ENCODE measurements around the gene ARHGEF4.

Gene ARHGEF4

DNA sequence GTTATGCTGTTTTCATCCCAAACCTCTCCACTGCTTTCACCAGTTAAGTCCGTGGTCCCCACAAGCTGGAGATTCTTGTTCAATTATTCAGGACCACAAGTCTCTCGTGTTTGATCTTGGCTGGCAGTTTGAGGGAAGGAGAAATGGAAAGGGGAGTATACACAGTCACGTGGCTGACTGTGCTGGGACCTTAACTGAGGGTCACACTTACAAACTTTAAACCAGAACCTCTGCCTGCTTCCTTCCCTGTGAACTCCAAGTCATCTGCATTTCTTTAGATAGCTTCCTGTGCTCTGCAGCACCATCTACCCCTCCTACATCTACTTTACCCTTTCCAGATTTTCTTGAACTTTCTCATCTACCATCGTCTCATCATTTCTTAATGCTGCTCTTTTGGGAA, 91.7 kb downstream of the ARHGEF4 start:
- no peak for DNase-seq

DNA sequence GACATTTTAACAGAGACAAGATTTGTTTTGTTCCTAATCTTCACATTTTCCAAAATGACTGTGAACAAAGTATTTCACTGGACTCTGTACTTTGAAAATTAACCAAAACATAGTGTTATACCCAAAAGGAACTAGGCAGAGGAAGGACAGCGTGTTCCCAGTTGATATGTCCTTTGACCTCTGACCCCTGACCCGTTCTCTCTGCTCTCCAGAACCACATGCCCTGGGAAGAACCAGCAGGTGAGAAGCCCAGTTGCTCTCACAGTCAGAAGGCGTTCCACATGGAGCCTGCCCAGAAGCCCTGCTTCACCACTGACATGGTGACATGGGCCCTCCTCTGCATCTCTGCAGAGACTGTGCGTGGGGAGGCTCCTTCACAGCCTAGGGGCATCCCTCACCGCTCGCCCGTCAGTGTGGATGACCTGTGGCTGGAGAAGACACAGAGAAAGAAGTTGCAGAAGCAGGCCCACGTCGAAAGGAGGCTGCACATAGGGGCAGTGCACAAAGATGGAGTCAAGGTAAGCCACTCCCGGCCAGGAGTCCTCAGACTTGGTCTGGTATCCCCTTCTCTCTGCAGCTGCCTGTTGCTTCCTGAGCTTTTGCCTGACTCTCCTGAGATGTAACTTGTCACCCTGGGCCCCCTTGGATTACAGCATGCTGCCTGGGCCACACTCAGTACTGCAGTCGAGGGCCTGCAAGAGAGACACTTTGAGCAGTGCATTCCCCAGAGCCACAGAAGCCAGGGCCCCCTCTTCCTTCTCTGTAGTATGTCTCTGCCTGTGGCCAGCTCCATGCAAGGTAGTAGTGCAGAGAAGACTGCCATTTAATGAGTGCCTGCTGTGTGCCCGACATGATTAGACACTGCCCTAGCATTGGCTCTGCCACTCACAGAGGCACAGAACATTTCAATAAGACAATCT, 94.3 kb downstream of the ARHGEF4 start:
- DNase-seq: no peak

DNA sequence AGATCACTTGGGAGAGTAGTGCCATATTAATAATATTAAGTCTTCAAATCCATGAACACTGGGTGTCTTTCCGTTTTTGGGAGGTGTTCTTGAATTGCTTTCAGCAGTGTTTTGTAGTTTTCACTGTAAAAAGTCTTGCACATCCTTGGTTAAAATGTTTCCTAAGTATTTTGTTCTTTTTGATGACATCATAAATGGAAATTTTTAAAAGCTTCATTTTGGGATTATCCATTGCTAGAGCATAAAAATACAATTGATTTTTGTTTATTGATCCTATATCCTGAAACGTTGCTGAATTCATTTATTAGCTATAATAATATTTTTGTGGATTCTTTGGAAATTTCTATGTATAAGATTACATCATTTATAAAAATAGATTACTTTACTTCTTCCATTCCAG, 96.8 kb downstream of the ARHGEF4 start:
- DNase-seq: no peak

DNA sequence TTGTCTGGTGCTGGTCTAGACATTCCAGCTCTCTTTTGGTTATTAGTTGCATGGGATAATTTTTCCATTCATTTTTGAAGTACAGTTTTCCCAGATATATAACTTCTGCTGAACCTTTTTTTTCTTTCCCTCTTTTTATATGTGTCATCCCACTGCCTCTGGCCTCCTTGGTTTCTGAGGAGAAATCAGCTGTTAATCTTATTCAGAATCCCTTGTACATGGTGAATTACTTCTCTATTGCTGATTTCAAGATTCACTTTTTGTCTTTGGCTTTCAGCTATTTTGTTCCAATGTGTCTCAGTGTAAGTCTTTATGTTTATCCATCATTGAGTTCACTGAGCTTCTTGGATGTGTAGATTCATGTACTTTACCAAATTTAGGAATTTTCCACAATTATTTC, 99.7 kb downstream of the ARHGEF4 start:
- DNase-seq: no peak

DNA sequence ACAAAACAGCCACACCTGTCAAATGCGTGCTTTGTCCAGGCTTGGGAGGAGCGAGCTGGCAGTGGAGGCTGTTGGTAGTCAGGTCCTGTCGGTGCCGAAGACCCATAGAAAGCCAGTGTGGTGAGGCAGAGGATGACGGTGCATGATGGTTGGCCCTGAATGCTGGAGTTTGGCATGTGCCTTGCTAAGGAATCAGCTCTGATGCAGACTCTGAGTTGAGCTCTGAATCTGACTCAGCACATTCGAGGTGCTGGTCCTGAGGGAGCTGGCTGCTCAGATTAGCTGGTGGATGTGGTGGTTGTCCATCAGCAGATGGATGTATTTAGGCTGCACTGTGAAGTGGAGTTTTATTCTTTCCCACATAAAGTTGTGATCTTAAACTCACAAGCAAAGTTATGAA, 111.3 kb downstream of the ARHGEF4 start:
- DNase-seq: no peak

DNA sequence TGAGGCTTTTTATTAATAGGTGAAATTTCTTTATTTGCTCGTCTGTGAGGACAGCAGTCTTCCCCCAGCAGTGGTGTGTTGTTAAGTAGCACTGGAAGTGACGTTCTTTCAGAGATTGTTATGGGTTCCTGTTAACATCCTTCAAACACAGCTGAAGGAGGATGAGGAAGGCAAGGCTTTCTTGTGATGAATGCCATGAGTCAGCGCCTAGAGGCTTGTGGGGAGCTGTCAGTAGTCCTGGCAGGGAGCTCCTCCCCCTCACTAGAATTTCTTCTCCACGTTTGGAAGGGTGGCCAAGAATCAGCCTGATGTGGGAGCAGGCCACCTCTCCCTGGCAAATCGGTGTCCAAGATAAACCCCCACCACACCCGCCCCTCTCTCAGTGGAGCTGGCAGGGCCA, 113.2 kb downstream of the ARHGEF4 start:
- DNase-seq: no peak

DNA sequence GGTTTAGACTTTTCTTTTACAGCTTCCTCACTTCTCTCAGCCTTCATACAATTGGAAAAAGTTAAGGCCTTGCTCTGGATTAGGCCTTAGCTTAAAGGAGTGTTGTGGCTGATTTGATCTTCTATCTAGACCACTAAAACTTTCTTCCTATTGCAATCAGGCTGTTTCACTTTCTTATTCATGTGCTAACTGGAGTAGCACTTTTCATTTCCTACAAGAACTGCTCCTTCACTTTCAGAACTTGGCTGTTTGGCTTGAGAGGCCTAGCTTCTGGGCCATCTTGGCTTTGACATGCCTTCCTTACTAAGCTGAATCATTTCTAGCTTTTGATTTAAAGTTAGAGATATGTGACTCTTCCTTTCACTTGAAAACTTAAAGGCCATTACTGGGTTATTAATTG, 114.3 kb downstream of the ARHGEF4 start:
- no peak for DNase-seq

DNA sequence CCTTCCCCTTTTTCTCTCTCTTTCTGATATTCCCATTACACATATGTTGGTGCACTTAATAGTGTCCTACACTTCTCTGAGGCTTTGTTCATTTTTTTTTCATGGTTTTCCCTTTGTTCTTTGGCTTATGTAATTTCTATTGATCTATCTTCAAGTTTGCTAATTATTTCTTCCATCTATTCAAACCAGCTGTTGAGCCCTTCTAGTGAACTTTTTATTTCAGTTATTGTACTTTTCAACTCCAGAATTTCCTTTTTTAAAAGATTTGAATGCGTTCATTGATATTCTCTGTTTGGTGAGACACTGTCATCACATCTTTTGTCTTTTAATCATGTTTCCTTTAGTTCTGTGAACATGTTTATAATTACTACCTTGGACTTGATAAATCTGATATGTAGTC, 118.2 kb downstream of the ARHGEF4 start:
- no peak for DNase-seq

DNA sequence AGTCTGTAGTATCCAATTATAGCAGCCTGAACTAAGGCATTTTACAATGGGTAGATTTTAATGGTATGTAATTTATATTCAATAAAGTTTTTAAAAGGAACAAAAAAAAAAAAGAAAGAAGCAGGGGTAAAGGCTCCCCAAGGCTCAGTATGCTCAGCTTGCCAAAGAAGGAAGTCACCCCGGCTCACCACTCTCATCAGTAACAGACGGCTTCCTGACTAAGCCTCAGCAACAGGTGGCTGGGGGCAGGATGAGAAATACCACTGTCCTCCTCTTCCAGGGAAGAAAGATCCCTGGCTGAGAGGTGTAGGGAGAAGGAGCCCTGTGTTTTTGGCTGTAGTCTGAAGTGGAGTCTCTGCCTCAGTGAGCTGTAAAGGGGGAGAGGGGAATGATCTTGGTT, 121.2 kb downstream of the ARHGEF4 start:
- no peak for DNase-seq

DNA sequence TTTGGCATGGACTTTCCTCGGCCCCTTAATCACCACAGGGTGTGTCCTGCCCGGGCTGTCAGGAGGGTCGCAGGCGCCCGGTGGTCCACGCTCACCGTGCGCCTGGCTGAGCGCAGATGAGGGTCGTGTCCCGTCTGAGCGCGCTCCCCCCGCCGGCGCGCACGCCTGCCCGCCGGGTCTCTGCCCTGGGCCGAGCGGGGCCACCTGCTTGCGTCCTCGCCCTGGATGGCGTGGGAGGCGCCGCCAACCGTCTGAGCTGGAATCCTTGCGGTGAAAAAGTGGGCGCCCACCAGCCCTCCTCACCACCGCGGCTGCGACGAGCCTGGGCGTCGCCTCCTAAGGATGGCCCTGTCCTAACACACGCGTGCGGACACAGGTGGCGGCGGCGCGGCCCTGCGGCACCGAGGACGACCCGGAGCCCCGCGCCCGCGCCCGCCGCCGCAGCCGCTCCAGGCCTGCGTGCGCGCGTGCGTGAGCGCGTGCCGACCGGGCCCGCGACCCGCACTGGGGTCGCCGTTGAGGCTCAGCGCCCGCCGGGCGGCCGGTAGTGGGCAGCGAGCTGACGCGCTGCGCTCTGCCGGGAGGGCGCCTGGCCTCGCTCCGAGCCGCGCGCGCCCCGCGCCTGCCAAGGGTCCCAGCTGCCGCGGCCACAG, 126.6 kb downstream of the ARHGEF4 start:
- no peak for DNase-seq

DNA sequence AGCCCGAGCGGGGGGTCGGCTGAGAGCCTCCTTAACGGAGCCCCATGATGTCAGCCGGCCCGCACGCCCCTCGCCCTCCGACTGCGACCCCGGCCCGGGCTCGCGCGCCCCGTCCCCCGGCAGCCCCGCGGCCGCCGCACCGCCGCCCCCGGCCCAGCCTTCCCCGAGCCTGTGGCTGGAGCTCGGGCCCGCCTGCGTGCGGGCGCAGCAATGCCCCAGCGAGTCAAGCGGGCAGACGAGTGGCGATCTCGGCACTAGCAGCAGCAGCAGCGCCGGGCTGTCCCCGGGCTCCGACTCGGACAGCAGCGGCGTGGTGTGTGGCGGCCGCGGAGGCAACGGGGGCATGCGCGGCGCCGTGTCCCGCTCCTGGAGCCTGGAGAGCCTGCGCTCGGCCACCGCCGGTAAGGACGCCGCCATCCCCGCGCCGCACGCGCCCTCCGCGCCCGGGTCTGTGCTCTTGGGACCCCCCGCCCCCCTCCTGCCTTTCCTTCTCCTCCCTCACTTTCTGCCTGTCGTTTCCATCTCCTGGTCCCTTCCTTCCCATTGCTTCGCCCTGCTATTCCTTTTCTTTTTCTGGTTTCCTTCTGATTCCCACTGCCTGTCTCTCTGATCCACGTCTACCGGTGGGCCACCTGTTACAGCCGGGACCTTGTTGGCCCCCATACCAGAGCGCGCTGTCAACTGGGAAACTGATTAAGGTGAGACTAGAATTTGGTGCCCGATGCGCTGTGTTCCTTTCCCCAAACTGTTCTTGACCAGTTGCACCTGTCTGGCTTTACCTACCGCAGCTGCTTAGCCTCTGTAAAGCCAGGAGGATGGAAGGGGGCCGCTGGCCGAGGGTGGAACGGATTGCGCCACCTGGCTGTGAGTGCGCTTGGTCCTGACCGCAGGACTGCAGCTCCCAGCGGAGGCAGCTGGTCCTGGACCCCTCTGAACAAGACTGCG, 127.4 kb downstream of the ARHGEF4 start:
- peak; percentile 59 for DNase-seq

DNA sequence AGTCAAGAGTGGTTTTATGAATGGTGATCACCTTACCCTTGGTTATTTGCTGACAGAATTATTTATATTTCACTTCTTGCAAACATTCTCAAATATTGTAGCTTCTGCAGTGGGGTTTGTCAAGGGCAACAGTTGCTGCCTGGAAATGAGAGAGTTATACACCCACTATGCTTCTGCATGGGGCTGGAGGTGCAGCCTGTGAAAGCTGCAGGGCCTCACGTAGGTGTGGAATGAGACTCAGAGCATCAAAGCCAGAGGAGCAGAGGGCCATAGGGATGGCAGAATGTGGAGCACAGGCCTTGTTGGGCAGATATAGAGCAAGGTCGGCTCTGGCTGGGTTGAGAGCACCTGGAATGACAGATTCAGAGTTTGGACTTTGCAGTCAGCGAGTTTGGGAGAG, 128.2 kb downstream of the ARHGEF4 start:
- no peak for DNase-seq

DNA sequence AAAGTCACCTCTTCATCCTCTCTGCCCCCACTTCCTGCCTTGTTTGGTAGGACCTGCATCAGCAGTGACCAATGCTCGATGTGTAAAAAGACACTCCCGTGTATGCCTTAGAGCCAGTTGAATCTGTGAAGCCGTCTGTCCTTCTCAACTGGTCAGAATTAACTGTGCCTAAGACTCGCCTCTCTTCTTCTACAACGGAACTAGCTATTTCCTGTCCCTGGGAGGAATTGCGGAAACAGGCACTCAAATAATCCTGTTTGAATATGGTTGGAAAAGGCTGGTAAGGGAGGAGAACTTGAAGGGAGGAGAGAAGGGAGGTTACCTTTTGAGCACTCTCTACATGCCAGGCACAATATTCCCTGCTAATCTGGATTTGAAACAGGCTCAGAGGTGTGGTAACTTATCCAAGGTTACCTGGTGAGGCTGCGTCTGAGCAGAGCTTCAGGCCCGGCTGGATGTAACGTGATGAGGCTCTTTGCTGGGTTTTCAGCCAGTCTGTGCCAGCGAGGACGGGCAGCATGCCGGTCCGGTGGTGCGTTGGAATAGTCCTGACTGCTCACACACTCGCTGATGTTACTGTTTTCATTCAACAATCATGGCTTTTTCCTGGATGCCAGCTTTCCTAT, 129.5 kb downstream of the ARHGEF4 start:
- DNase-seq: no peak

DNA sequence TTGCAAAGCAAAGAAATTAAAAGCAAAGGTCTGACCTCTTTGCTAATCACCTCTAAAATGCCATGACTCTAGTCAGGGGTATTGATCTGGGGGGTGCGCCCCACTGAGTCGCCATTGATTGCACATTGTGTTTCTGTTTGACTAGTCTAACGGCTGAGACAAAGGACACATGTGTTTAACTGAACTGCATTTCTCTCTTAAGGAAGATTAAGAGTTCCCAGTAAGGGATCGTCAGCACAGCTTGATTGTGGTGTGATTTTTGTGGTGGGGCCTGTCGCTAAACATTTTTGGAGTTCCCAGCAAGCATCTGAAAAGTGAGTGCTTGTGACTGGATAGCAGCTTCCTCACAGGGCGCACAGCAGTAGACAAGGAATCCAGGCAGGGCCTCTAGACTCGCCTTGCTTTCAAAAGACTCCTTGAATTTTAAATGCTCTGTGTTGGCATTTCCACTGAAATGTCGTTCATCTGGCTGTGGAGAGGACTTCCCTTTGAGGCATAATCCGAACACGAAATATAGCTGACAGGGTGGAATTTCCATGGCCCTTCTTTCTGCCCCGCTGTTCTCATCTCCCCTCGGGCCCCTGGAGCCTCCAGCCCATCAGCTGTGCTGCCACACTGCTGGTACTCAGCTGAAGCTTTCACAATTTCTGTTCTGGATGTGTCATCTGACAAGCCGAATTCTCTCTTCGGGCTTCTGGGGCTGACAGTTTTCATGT, 130.2 kb downstream of the ARHGEF4 start:
- no peak for DNase-seq

DNA sequence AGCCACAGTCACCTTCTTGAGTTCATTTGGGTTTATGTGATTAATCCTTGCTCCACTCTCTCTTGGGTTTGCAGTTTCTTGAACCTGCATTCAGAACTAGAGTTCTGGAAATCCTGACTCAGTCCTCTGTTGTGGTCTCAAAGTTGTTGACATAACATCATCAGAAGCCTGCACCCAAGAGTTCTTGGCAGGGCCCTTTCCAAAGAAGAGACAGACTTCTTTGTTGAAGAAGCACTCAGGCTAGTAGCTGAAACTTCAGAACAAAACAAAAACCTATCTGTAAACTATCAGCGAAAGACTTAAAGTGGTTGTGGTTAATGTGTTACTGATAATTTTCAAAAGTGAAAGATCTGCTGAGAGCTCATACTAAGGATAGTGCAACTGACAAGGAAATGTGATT, 135.7 kb downstream of the ARHGEF4 start:
- DNase-seq: no peak

DNA sequence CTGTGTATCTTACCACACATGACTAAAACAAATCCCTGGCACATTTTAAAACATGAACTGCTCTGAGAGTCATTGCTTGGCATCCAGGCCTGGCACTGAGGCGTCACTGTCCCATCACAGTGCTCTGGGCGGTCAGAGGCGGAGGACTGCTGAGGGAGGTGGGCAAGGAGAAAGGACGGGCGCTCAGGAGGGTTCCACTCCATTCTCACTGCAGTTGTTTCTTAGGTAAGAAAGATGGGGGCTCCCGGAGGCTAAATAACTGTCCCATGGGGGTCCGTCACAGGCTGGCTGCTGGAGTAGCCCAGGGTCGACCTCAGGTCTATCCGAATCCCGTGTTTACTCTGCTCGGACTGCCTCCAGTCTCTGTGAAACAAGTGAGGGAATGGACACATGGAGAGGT, 139.0 kb downstream of the ARHGEF4 start:
- no peak for DNase-seq

DNA sequence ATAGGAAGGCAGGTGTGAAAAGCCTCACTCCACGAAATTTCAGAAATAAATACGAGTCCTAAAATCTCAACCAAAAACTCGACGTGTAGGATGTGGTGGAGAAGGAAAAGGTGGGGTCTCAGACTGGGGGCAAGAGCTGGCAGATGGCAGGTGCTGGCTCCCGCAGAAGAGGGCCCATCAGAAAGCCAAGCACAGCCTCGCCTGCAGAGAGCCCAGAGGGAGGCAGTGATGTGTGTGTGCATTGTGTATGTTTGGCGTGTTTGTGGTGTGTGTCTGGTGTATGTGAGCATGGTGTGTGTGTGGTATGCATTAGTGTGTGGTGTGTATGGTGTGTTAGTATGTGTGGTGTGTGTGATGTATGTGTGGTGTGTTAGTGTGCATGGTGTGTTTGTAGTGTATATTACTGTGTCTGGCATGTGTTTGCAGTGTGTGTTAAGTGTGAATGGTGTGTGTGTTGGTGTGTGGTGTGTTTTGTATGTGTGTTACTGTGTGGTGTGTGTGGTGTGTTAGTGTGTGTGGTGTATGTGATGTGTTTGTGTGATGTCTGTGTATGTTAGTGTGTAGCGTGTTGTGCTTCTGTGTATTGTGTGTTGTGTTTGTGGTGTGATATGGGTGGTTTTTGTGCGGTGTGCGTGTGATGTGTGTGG, 140.0 kb downstream of the ARHGEF4 start:
- DNase-seq: no peak

DNA sequence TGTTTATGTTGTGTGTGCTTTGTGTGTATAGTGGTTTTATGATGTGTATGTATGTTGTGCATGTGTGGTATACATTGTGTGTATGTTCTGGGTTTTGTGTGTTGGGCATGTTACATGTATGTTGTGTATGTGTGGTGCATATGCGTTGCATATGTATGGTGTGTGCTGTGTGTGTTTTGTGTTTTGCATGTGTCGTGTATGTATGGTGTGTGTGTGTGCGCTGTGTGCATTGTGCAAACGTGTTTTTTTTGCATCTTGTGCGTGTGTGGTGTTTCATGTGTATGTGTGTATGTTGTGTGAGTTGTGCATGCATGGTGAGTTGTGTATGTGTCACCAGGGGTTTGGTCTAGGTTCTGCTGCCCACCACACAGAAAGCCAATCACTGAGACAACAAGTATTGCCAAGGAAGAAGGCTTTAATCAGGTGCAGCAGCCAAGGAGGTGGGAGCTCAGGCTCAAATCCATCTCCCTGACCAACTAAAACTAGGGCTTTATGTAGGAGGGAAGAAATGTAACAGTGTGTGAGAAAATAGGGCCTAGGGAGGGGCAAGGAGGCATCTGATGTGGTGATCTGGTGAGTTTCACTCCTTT, 140.8 kb downstream of the ARHGEF4 start:
- no peak for DNase-seq

DNA sequence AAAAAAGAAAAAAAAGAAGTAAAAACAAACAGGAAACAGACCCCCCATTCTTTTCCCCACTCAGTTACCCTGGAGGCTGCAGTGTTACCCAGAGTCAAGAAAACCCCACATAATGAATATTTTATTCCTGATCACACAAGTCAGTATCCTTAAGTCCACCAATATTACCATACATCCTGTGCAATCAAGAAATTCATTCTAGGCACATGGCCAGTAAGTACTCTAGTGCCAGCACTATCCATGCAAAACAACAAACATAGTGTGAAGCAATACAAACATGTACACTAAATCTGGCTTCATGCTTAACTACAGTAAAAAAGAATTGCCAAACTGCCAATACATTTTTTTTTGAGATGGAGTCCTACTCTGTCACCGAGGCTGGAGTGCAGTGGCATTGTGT, 145.0 kb downstream of the ARHGEF4 start:
- DNase-seq: no peak

DNA sequence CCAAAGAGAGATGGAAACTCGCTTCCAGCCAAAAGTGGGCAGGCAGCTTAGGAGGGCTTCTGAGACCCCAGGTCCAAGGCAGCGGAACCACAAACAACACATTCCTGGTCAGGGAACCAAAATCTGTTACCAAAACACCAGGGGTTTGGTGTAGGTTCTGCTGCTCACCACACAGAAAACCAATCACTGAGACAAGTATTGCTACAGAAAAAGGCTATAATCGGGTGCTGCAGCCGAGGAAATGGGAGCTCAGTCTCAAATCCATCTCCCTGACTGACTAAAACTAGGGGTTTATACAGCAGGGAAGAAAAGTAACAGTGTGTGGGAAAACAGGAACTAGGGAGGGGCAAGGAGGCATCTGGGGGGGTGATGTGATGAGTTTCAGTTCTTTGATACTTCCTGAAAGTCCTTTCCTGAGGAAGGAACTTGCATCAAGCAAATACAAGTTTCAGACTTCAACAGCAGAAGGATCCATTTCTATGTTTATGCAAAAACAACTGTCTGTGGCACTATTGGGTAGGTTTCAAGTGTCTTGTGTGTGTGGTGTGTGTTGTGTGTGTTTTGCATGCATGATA, 148.6 kb downstream of the ARHGEF4 start:
- no peak for DNase-seq

Measured in NCI-H510A treated with DMSO at 0.1 percent for 48 hours (cell line).